ENCODE measurements around the gene PNPLA2.

GRCh38 chr11:771617-772204 is 47.0 kb upstream of the PNPLA2 start:
- TF ChIP-seq, protein P1, sequence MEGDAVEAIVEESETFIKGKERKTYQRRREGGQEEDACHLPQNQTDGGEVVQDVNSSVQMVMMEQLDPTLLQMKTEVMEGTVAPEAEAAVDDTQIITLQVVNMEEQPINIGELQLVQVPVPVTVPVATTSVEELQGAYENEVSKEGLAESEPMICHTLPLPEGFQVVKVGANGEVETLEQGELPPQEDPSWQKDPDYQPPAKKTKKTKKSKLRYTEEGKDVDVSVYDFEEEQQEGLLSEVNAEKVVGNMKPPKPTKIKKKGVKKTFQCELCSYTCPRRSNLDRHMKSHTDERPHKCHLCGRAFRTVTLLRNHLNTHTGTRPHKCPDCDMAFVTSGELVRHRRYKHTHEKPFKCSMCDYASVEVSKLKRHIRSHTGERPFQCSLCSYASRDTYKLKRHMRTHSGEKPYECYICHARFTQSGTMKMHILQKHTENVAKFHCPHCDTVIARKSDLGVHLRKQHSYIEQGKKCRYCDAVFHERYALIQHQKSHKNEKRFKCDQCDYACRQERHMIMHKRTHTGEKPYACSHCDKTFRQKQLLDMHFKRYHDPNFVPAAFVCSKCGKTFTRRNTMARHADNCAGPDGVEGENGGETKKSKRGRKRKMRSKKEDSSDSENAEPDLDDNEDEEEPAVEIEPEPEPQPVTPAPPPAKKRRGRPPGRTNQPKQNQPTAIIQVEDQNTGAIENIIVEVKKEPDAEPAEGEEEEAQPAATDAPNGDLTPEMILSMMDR (conservative IDR thresholded peaks at IDR 0.05; ENCODE audit: low read length): no peak
- TF ChIP-seq EZH2phosphoT487 (IDR thresholded peaks at IDR 0.05; ENCODE audit: borderline replicate concordance, low read depth, low read length): no peak
